ENCODE measurements around the gene HPCA.

DNA sequence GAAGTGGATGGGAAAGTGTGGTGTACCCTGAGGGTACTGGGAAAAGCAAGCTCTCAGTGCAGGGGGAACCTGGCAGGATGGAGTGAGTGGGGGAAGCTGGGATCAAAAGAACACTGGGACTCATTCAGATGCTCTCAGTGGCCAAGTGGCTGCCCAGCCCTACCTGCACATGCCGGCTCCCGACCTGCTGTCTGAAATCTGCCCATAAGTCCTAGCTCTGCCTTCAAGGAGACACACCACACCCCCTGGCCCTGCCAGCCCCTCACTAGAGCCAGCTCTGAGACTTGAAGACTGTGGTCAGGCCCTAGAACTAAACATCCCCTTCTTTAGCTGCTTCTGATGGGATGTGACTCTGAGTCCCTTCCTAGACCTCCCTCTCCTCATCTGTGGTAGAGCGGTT lies 12.7 kb downstream of the HPCA start:
- TF ChIP-seq POLR2A (IDR thresholded peaks at IDR 0.05; ENCODE audit: low read length) (no peak), GATA1 (IDR thresholded peaks at IDR 0.05; ENCODE audit: low read depth, low read length) (no peak)

Measured in erythroblast (primary cell).